ENCODE measurements around the gene CHMP4B. TPM values are rescaled to one million over a fixed set of nuclear protein-coding genes. Genes with fewer than 3 reads are reported as not detected.

Gene CHMP4B
- total RNA-seq, 1 experiment from 2014 or later = 51.9 TPM

- Histone ChIP-seq H3K4me1 (no peaks in the 10 kb centered on the region; the same call in 1 of the 2 replicates), H3K27ac (no peak overlapping the region), H3K27me3 (no peaks in the 10 kb centered on the region), H3K9me3 (replicated peaks) (no peaks in the 10 kb centered on the region), H3K36me3 (peaks cover 5% of the 10 kb centered on the region; the same call in 1 of the 2 replicates), H3K4me3 (no peak overlapping the region)
- DNase-seq = no peak
Observed at GRCh38 chr20:33821270-33821836, 10.2 kb downstream of the CHMP4B start.

GRCh38 chr20:33822423-33822822 is 11.3 kb downstream of the CHMP4B start:
- H3K27me3 ChIP-seq = no peaks in the 10 kb centered on the region
- peaks cover 6% of the 10 kb centered on the region for H3K4me1 ChIP-seq
- H3K4me3 ChIP-seq = no peak overlapping the region
- H3K36me3 ChIP-seq = peaks cover 5% of the 10 kb centered on the region; the same call in 1 of the 2 replicates
- DNase-seq = no peak
- H3K9me3 ChIP-seq (replicated peaks) = no peaks in the 10 kb centered on the region
- H3K27ac ChIP-seq = no peak overlapping the region

GRCh38 chr20:33822991-33823390 is 11.8 kb downstream of the CHMP4B start:
- Histone ChIP-seq H3K27ac (no peak overlapping the region), H3K4me1 (peaks cover 12% of the 10 kb centered on the region), H3K27me3 (no peaks in the 10 kb centered on the region), H3K36me3 (peaks cover 5% of the 10 kb centered on the region; the same call in 1 of the 2 replicates), H3K4me3 (no peak overlapping the region), H3K9me3 (replicated peaks) (no peaks in the 10 kb centered on the region)
- no peak for DNase-seq

- no peak for DNase-seq
- H3K4me1 ChIP-seq = peaks cover 29% of the 10 kb centered on the region
- no peak overlapping the region for H3K4me3 ChIP-seq
- peaks cover 3% of the 10 kb centered on the region; the same call in 1 of the 2 replicates for H3K36me3 ChIP-seq
- no peaks in the 10 kb centered on the region for H3K9me3 ChIP-seq (replicated peaks)
- no peak overlapping the region for H3K27ac ChIP-seq
- no peaks in the 10 kb centered on the region for H3K27me3 ChIP-seq
Observed at GRCh38 chr20:33824852-33825251, 13.7 kb downstream of the CHMP4B start.

- no peak overlapping the region for H3K27ac ChIP-seq
- no peak for DNase-seq
- H3K36me3 ChIP-seq = peaks cover 3% of the 10 kb centered on the region; the same call in 1 of the 2 replicates
- no peaks in the 10 kb centered on the region for H3K9me3 ChIP-seq (replicated peaks)
- peaks cover 37% of the 10 kb centered on the region for H3K4me1 ChIP-seq
- H3K4me3 ChIP-seq = no peak overlapping the region
- H3K27me3 ChIP-seq = no peaks in the 10 kb centered on the region
Observed at GRCh38 chr20:33825340-33826269, 14.5 kb downstream of the CHMP4B start.

- peaks cover 38% of the 10 kb centered on the region for H3K4me1 ChIP-seq
- H3K9me3 ChIP-seq (replicated peaks) = no peaks in the 10 kb centered on the region
- H3K4me3 ChIP-seq = no peak overlapping the region
- peaks cover 3% of the 10 kb centered on the region; the same call in 1 of the 2 replicates for H3K36me3 ChIP-seq
- H3K27ac ChIP-seq = no peak overlapping the region
- no peak for DNase-seq
- H3K27me3 ChIP-seq = no peaks in the 10 kb centered on the region
Observed at GRCh38 chr20:33826270-33826897, 15.2 kb downstream of the CHMP4B start.

GRCh38 chr20:33827109-33827508 is 16.0 kb downstream of the CHMP4B start:
- Histone ChIP-seq H3K27me3 (no peaks in the 10 kb centered on the region), H3K4me1 (peaks cover 38% of the 10 kb centered on the region), H3K9me3 (replicated peaks) (no peaks in the 10 kb centered on the region), H3K36me3 (peaks cover 3% of the 10 kb centered on the region; the same call in 1 of the 2 replicates), H3K27ac (peak overlapping the region; percentile 53), H3K4me3 (no peak overlapping the region)
- no peak for DNase-seq

- H3K27ac ChIP-seq = peak overlapping the region; percentile 53
- peaks cover 3% of the 10 kb centered on the region; the same call in 1 of the 2 replicates for H3K36me3 ChIP-seq
- peaks cover 38% of the 10 kb centered on the region for H3K4me1 ChIP-seq
- no peak overlapping the region for H3K4me3 ChIP-seq
- peak; percentile 72 to 82 for DNase-seq
- H3K27me3 ChIP-seq = no peaks in the 10 kb centered on the region
- no peaks in the 10 kb centered on the region for H3K9me3 ChIP-seq (replicated peaks)
Observed at GRCh38 chr20:33827634-33828325, 16.6 kb downstream of the CHMP4B start.

GRCh38 chr20:33828326-33828844 is 17.2 kb downstream of the CHMP4B start:
- Histone ChIP-seq H3K4me1 (peaks cover 38% of the 10 kb centered on the region), H3K27me3 (no peaks in the 10 kb centered on the region), H3K36me3 (peaks cover 3% of the 10 kb centered on the region), H3K27ac (peak overlapping the region; percentile 53), H3K4me3 (no peak overlapping the region), H3K9me3 (replicated peaks) (no peaks in the 10 kb centered on the region)
- peak; percentile 30 to 57 for DNase-seq

- peaks cover 38% of the 10 kb centered on the region for H3K4me1 ChIP-seq
Observed at GRCh38 chr20:33828967-33829560, 17.9 kb downstream of the CHMP4B start.

GRCh38 chr20:33829636-33830035 is 18.5 kb downstream of the CHMP4B start:
- H3K9me3 ChIP-seq (replicated peaks) = no peaks in the 10 kb centered on the region
- no peak overlapping the region for H3K4me3 ChIP-seq
- DNase-seq = no peak
- no peaks in the 10 kb centered on the region; the same call in none of the 2 replicates for H3K36me3 ChIP-seq
- peaks cover 38% of the 10 kb centered on the region for H3K4me1 ChIP-seq
- H3K27me3 ChIP-seq = no peaks in the 10 kb centered on the region
- peak overlapping the region; percentile 41 for H3K27ac ChIP-seq

More at GRCh38 chr20:33828967-33829560, 17.9 kb downstream of the CHMP4B start:
- no peaks in the 10 kb centered on the region for H3K27me3 ChIP-seq
- H3K27ac ChIP-seq = peak overlapping the region; percentile 53
- H3K4me3 ChIP-seq = no peak overlapping the region
- peaks cover 3% of the 10 kb centered on the region for H3K36me3 ChIP-seq
- no peaks in the 10 kb centered on the region for H3K9me3 ChIP-seq (replicated peaks)
- DNase-seq = peak in 1 of 2 experiments; percentile 29

GRCh38 chr20:33830371-33830770 is 19.2 kb downstream of the CHMP4B start:
- Histone ChIP-seq H3K4me1 (peaks cover 38% of the 10 kb centered on the region), H3K4me3 (no peak overlapping the region), H3K36me3 (peaks cover under 1% of the 10 kb centered on the region), H3K27me3 (no peaks in the 10 kb centered on the region), H3K9me3 (replicated peaks) (0 out of 2 replicates have a peak, but pooled peaks cover 3% of the 10 kb centered on the region), H3K27ac (peak overlapping the region; percentile 41)
- peak; percentile 65 to 81 for DNase-seq

GRCh38 chr20:33832103-33832804 is 21.1 kb downstream of the CHMP4B start:
- Histone ChIP-seq H3K36me3 (peaks cover 8% of the 10 kb centered on the region), H3K27me3 (no peaks in the 10 kb centered on the region), H3K4me1 (peaks cover 33% of the 10 kb centered on the region), H3K9me3 (replicated peaks) (0 out of 2 replicates have a peak, but pooled peaks cover 3% of the 10 kb centered on the region), H3K4me3 (no peak overlapping the region), H3K27ac (no peak overlapping the region)
- no peak for DNase-seq
